ENCODE data around the gene CALN1.
A peak's percentile ranks its signal among the peaks of the same experiment; 100 is the strongest.

CALN1 gene

GRCh38 chr7:71976645-71977044, 435.5 kb downstream of the CALN1 start:
- Histone ChIP-seq H3K4me1 (no peaks in the 10 kb centered on the region), H3K4me3 (ENCODE audit: low read depth, low read length) (no peak overlapping the region), H3K27me3 (no peaks in the 10 kb centered on the region), H3K36me3 (no peaks in the 10 kb centered on the region), H3K9me3 (no peaks in the 10 kb centered on the region)
- TF ChIP-seq, protein P1, sequence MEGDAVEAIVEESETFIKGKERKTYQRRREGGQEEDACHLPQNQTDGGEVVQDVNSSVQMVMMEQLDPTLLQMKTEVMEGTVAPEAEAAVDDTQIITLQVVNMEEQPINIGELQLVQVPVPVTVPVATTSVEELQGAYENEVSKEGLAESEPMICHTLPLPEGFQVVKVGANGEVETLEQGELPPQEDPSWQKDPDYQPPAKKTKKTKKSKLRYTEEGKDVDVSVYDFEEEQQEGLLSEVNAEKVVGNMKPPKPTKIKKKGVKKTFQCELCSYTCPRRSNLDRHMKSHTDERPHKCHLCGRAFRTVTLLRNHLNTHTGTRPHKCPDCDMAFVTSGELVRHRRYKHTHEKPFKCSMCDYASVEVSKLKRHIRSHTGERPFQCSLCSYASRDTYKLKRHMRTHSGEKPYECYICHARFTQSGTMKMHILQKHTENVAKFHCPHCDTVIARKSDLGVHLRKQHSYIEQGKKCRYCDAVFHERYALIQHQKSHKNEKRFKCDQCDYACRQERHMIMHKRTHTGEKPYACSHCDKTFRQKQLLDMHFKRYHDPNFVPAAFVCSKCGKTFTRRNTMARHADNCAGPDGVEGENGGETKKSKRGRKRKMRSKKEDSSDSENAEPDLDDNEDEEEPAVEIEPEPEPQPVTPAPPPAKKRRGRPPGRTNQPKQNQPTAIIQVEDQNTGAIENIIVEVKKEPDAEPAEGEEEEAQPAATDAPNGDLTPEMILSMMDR (IDR thresholded peaks at IDR 0.05; ENCODE audit: low read depth, low read length), result no peak
- DNase-seq, result peak; percentile 18

GRCh38 chr7:71974611-71975010, 437.5 kb downstream of the CALN1 start:
- no peak for DNase-seq
- Histone ChIP-seq H3K4me3 (ENCODE audit: low read depth, low read length) (no peak overlapping the region), H3K36me3 (no peaks in the 10 kb centered on the region), H3K4me1 (no peaks in the 10 kb centered on the region), H3K9me3 (no peaks in the 10 kb centered on the region), H3K27me3 (no peaks in the 10 kb centered on the region)
- TF ChIP-seq, protein P1 (IDR thresholded peaks at IDR 0.05; ENCODE audit: low read depth, low read length), result no peak

DNA sequence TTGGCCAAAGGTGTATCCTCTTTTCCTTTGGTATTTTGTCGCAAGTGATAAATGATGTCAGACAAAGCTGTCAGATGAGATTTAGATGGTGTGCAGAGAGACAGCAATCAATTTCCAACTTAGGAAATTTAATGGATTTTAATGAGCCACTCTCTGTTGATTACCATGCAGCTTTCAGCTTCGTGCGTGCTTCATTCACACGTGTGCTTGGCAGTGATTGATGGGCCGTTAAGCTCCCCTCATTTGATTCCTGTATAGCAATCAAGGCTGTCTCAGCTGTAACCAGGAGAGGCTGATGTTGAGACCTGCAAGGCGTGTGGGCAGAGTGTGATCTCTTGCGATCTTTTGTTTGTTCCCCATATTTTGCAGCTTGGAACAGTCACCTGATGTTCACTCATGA, 439.6 kb downstream of the CALN1 start:
- TF ChIP-seq, protein P1 (IDR thresholded peaks at IDR 0.05; ENCODE audit: low read depth, low read length), result no peak
- Histone ChIP-seq H3K36me3 (no peaks in the 10 kb centered on the region), H3K27me3 (no peaks in the 10 kb centered on the region), H3K4me3 (ENCODE audit: low read depth, low read length) (no peak overlapping the region), H3K9me3 (no peaks in the 10 kb centered on the region), H3K4me1 (no peaks in the 10 kb centered on the region)
- no peak for DNase-seq

DNA sequence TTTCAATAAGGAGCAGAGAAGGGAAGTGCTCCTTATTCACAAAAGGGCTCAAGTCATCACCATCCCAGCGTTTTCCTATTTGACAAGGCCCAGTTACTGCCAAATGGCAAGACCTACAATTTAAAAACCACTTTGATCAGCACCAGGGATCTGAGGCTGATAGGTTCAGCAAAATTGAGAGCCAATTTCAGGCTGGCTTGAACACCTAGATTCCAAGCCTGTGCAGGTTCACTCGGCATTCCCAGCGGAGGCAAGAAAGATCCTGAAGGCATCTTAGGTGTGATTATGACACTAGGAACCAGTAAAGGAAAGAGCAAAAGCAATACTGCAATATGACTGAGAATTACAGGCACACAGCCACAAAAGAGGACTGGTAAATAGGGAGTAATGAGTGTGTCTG, 441.4 kb downstream of the CALN1 start:
- H3K27me3 ChIP-seq, result no peaks in the 10 kb centered on the region
- TF ChIP-seq, protein P1 (IDR thresholded peaks at IDR 0.05; ENCODE audit: low read depth, low read length), result no peak

DNA sequence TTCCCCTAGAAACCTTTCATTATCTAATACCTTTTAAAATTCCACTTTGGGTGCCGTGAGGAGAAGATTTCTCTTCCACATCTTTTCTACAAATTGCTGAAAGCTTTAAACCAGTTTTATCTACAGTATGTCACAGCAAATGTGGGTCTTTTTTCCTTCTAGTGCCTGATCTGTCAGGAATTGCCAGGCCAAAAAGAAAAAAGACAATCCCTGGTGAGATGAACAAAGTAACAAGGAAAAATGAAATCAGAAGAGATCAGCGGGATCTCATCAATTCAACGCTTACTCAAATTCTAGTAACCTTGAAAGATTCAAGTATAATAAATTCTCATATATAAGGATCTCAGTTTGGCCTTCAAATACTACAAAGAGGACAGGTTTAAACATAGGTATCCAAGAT, 449.5 kb downstream of the CALN1 start:
- TF ChIP-seq, protein P1 (IDR thresholded peaks at IDR 0.05; ENCODE audit: low read depth, low read length), result no peak

More for the DNA sequence above, 441.4 kb downstream of the CALN1 start:
- no peaks in the 10 kb centered on the region for H3K36me3 ChIP-seq
- no peak for DNase-seq
- H3K9me3 ChIP-seq, result no peaks in the 10 kb centered on the region
- no peaks in the 10 kb centered on the region for H3K4me1 ChIP-seq
- no peak overlapping the region for H3K4me3 ChIP-seq (ENCODE audit: low read depth, low read length)

GRCh38 chr7:71961283-71961682, 450.9 kb downstream of the CALN1 start:
- no peaks in the 10 kb centered on the region for H3K36me3 ChIP-seq
- no peaks in the 10 kb centered on the region for H3K9me3 ChIP-seq
- H3K4me3 ChIP-seq (ENCODE audit: low read depth, low read length), result no peak overlapping the region
- TF ChIP-seq, protein P1 (IDR thresholded peaks at IDR 0.05; ENCODE audit: low read depth, low read length), result no peak
- no peak for DNase-seq
- H3K4me1 ChIP-seq, result no peaks in the 10 kb centered on the region
- H3K27me3 ChIP-seq, result no peaks in the 10 kb centered on the region

More for the DNA sequence above, 449.5 kb downstream of the CALN1 start:
- Histone ChIP-seq H3K27me3 (no peaks in the 10 kb centered on the region), H3K4me1 (no peaks in the 10 kb centered on the region), H3K4me3 (ENCODE audit: low read depth, low read length) (no peak overlapping the region), H3K36me3 (no peaks in the 10 kb centered on the region), H3K9me3 (no peaks in the 10 kb centered on the region)
- DNase-seq, result no peak
